NK-92 (cell line): ENCODE measurements around the gene LMOD1.
"Not testable (repeated sequence)": the region's sequence is repeated elsewhere in the genome, so short reads cannot be mapped to it uniquely, and the experiment has no call there.

ENCODE experiments used
- DNase-seq: peaks from one replicate; lab custom pipeline; 2025; ENCODE audit not compliant: unreplicated experiment; lab: John Stamatoyannopoulos, UW

Gene LMOD1

GRCh38 chr1:201877877-201878401 lies 68.4 kb downstream of the LMOD1 start:
- DNase-seq: no peak

GRCh38 chr1:201876148-201876818 lies 70.1 kb downstream of the LMOD1 start:
- no peak for DNase-seq

GRCh38 chr1:201874672-201875071 lies 71.7 kb downstream of the LMOD1 start:
- no peak for DNase-seq

- DNase-seq: no peak
Measured at GRCh38 chr1:201870397-201870796, 76.0 kb downstream of the LMOD1 start.

- no peak for DNase-seq
Measured at GRCh38 chr1:201861448-201861847, 84.9 kb downstream of the LMOD1 start.

GRCh38 chr1:201859424-201859823 lies 86.9 kb downstream of the LMOD1 start:
- DNase-seq: no peak

GRCh38 chr1:201856722-201857121 lies 89.6 kb downstream of the LMOD1 start:
- not testable (repeated sequence) for DNase-seq

GRCh38 chr1:201851949-201852348 lies 94.4 kb downstream of the LMOD1 start:
- DNase-seq: no peak

- no peak for DNase-seq
Measured at GRCh38 chr1:201850053-201850397, 96.3 kb downstream of the LMOD1 start.

- DNase-seq: no peak
Measured at GRCh38 chr1:201849372-201850052, 96.8 kb downstream of the LMOD1 start.

GRCh38 chr1:201848230-201848629 lies 98.1 kb downstream of the LMOD1 start:
- no peak for DNase-seq

GRCh38 chr1:201847150-201847549 lies 99.2 kb downstream of the LMOD1 start:
- DNase-seq: no peak
